Measurements from ENCODE around the gene BRSK1.

DNA sequence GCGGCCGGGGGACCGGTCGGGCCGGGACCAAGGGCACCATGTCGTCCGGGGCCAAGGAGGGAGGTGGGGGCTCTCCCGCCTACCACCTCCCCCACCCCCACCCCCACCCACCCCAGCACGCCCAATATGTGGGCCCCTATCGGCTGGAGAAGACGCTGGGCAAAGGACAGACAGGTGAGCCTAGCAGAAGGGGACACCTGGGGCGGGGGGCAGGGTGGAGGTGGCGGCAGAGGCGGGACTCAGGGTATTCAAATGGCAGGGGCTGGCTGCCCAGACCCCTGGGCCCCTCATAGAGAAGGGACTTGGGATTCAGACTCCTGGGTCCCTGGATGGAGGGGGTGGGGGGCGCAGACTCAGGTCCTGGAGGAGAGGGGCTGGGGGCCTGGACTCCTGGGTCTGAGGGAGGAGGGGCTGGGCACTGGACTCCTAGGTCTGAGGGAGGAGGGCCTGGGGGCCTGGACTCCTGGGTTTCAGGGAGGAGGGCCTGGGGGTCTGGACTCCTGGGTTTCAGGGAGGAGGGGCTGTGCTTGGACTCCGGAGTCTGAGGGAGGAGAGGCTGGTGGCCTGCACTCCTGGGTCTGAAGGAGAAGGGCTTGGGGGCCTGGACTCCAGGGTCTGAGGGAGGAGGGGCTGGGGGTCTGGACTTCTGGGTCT is 735 bp downstream of the BRSK1 start:
- TF ChIP-seq, protein P1, sequence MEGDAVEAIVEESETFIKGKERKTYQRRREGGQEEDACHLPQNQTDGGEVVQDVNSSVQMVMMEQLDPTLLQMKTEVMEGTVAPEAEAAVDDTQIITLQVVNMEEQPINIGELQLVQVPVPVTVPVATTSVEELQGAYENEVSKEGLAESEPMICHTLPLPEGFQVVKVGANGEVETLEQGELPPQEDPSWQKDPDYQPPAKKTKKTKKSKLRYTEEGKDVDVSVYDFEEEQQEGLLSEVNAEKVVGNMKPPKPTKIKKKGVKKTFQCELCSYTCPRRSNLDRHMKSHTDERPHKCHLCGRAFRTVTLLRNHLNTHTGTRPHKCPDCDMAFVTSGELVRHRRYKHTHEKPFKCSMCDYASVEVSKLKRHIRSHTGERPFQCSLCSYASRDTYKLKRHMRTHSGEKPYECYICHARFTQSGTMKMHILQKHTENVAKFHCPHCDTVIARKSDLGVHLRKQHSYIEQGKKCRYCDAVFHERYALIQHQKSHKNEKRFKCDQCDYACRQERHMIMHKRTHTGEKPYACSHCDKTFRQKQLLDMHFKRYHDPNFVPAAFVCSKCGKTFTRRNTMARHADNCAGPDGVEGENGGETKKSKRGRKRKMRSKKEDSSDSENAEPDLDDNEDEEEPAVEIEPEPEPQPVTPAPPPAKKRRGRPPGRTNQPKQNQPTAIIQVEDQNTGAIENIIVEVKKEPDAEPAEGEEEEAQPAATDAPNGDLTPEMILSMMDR (IDR thresholded peaks at IDR 0.05; ENCODE audit: low read depth, low read length, poor library complexity, severe bottlenecking): no peak
- no peak for TF ChIP-seq EZH2phosphoT487 (IDR thresholded peaks at IDR 0.05; ENCODE audit: borderline replicate concordance, low read length)

Measured in DOHH2 (cell line).